Prostate gland (tissue), 2 donors: ENCODE results near the gene PRPH. TPM values are rescaled to one million over a fixed set of nuclear protein-coding genes. Genes with fewer than 3 reads are reported as not detected.

ENCODE experiments used
- DNase-seq: peaks from one replicate; pipeline ENCODE4 v3.0.0-alpha.2; 2019; ENCODE audit warnings: low spot score
- H3K27ac ChIP-seq, 2 donors: fragments of 200-600 bp; sonication (generic); 2 replicates each; pipeline ENCODE4 v1.5.1; 2017 to 2019
- H3K27me3 ChIP-seq: fragments of 200-600 bp; sonication (generic); replicated peaks from 2 replicates; pipeline ENCODE4 v1.5.1; 2019; ENCODE audit not compliant: insufficient read depth
- H3K36me3 ChIP-seq, 2 donors: fragments of 200-600 bp; sonication (generic); 1 replicate in 1 of 2; 2 replicates in 1 of 2; pipeline versions ENCODE4 v1.5.1 to v1.8.1; 2017 to 2019
- H3K4me1 ChIP-seq: fragments of 200-600 bp; sonication (generic); replicated peaks from 2 replicates; pipeline ENCODE4 v1.5.1; 2019
- H3K4me3 ChIP-seq, 2 donors: fragments of 200-600 bp; sonication (generic); 2 replicates each; pipeline ENCODE4 v1.5.1; 2017 to 2019
- H3K9me3 ChIP-seq: fragments of 200-600 bp; sonication (generic); 2 replicates; pipeline ENCODE4 v1.5.1; 2017
- CTCF ChIP-seq, 4 experiments: fragments of 200-600 bp in 2 of 4; fragments of 450-650 bp in 2 of 4; sonication (generic) in 2 of 4; IDR thresholded peaks; 1 replicate in 3 of 4; 2 replicates in 1 of 4; pipeline ENCODE4 v1.5.1; 2016 to 2019; ENCODE audit warnings: antibody characterized with exemption in 4 of 4, mild to moderate bottlenecking in 2 of 4, moderate library complexity in 2 of 4
- POLR2A ChIP-seq: fragments of 450-650 bp; IDR thresholded peaks from one replicate; pipeline ENCODE4 v1.6.1; 2016; ENCODE audit warnings: antibody characterized with exemption, mild to moderate bottlenecking
- POLR2AphosphoS5 ChIP-seq: sonication (generic); formaldehyde crosslinking; IDR thresholded peaks from one replicate; pipeline ENCODE4 v1.6.1; 2017; ENCODE audit warnings: antibody characterized with exemption
- WGBS: methylation state at CpG from one replicate; pipeline ENCODE4 v1.1.5; 2018; 5-methylcytosine and 5-hydroxymethylcytosine counted together
- intact Hi-C: fragments of 100-400 bp; cut with DNase I; formaldehyde crosslinking; loops from one replicate; pipeline ENCODE4 v1.14.2; 2022
- total RNA-seq, 2 donors: library from RNA; depleted of rRNA; stranded (reverse); fragments of >200 nt; gene quantifications; one replicate each; pipeline ENCODE4 v1.1.0, GENCODE V29; 2016

Gene PRPH
- total RNA-seq, 2 donors from 2014 or later = 1.4 to 11.4 TPM

DNA sequence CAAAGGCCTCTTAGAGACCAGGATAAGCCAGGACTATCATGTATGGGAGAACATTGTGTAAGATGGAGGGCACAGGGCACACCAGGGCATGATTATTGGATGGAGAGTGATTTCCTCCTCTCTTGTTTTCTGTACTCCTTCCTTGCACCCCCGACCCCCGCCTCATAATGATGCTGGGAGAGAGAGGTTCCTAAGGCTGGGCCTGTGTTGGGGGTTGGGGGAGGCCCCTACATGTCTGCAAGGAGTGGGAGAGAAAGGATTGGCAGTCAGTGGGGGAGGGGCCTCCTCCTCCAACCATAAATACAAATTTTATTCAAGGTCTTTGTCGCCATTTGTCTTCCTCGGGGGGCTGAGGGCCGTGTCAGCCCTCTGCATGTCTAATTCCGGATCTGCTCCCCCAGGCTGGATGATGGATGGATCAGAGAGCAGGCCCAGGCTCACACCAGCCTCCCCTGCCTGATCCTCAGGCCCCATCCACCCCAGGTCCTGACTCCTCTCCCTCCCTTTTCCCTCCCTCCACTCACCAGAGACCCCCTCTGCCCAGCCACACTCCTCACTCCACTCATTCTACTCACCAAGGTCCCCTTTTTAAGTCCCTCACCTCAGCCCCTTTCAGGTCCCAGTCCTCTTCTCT is 44.0 kb downstream of the PRPH start:
- WGBS = 93% methylated on average over 6 of the region's 6 CpGs
- peaks cover 4% of the 10 kb centered on the region for H3K4me1 ChIP-seq
- no peak for DNase-seq
- H3K27ac ChIP-seq = no peak overlapping the region
- H3K36me3 ChIP-seq = no peaks in the 10 kb centered on the region
- H3K9me3 ChIP-seq = no peaks in the 10 kb centered on the region
- intact Hi-C loops = no loop called here
- H3K27me3 ChIP-seq = peaks cover 10% of the 10 kb centered on the region
- TF ChIP-seq POLR2AphosphoS5 (no peak), CTCF (IDR thresholded peaks at IDR 0.05) (no peak)
- H3K4me3 ChIP-seq = no peak overlapping the region

DNA sequence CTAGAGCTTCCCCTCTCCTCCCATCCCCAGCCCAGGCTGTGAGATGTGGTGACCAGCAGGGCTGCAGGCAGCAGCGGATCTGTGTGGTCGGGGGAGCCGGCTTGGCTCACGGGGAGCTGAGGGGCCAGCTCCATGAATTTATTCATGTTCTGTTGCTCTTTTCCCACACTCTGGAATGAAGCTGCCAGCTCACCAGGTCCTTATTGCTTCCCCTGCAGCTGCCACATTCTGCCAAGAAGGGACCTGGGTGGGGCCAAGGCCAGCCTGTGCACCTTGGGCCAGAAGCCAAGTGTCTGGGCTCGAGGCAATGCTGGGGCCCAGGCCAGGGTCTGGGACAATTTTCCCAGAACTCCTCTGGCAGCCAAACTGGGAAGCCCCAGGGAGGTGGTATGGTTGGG is 44.5 kb downstream of the PRPH start:
- H3K27ac ChIP-seq = no peak overlapping the region
- DNase-seq = no peak
- peaks cover 4% of the 10 kb centered on the region for H3K4me1 ChIP-seq
- H3K9me3 ChIP-seq = no peaks in the 10 kb centered on the region
- no peaks in the 10 kb centered on the region for H3K36me3 ChIP-seq
- H3K27me3 ChIP-seq = peaks cover 10% of the 10 kb centered on the region
- intact Hi-C loops = no loop called here
- TF ChIP-seq CTCF (IDR thresholded peaks at IDR 0.05) = no peak
- TF ChIP-seq POLR2A = no peak
- no peak for TF ChIP-seq POLR2AphosphoS5
- H3K4me3 ChIP-seq = no peak overlapping the region
- 60% methylated on average over 5 of the region's 5 CpGs for WGBS

GRCh38 chr12:49340095-49340870 is 45.3 kb downstream of the PRPH start:
- DNase-seq = no peak
- H3K36me3 ChIP-seq = no peaks in the 10 kb centered on the region
- peaks cover 8% of the 10 kb centered on the region for H3K4me1 ChIP-seq
- peaks cover 13% of the 10 kb centered on the region for H3K27me3 ChIP-seq
- no peak for TF ChIP-seq POLR2A
- TF ChIP-seq CTCF (IDR thresholded peaks at IDR 0.05) = no peak
- TF ChIP-seq POLR2AphosphoS5 = no peak
- intact Hi-C loops = no loop called here
- H3K9me3 ChIP-seq = no peaks in the 10 kb centered on the region
- H3K27ac ChIP-seq = no peak overlapping the region
- WGBS = 75% methylated on average over 6 of the region's 6 CpGs
- no peak overlapping the region for H3K4me3 ChIP-seq

DNA sequence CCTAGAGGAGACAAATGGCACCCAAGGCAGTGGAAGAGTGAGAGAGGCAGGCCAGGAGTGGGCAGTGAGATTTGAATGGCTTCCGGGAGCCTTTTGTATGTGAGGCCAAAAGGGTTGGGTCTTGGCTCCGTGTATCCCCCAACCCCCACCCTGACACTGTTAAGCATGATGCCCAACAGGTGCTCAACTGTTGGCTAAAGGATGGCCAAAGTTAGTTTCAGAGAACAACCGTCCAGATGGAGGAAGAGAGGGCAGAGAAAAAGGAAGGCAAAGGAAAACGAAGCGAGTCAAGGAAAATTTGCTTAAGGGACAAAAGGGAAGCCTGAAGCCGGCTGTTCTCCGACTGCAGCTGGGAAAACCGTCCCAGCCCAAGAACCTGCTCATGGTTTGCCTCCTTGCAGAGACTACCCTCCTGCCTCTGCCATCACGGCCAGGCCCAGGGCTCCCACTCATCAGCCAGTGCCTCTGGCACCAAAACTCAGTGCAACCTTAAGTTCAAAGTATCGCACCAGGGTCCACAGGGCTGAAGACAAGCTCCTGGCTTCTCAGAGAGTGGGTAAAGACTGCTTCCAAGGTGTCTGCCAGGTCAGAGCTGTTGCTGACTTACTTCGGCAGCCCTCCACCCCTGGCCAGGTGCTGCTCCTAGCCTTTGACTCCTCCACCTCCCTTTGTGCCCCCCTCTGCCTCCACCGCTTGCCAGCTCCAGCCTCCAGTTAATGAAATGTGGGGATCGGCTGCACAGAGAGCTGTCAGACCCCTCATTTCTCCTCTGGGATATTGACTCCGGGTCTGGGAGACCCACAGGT is 46.2 kb downstream of the PRPH start:
- H3K36me3 ChIP-seq = no peaks in the 10 kb centered on the region
- intact Hi-C loops = no loop called here
- WGBS = 68% methylated on average over 14 of the region's 14 CpGs
- no peak for DNase-seq
- H3K27me3 ChIP-seq = peaks cover 14% of the 10 kb centered on the region
- no peak overlapping the region for H3K27ac ChIP-seq
- no peak overlapping the region for H3K4me3 ChIP-seq
- H3K4me1 ChIP-seq = peaks cover 17% of the 10 kb centered on the region
- TF ChIP-seq CTCF (IDR thresholded peaks at IDR 0.05) (no peak), POLR2AphosphoS5 (no peak), POLR2A (no peak)
- H3K9me3 ChIP-seq = no peaks in the 10 kb centered on the region
